Stimulated activated CD4-positive, alpha-beta T cell treated with anti-CD3 and anti-CD28 coated beads, Interleukin-1b, Interleukin-23, amount 100 ng/mL, for 48 hours (primary cell): ENCODE data around the gene IFT122.

Source experiments
- DNase-seq: peaks from one replicate; pipeline ENCODE4 v3.0.0-alpha.2; 2020

IFT122 gene

DNA sequence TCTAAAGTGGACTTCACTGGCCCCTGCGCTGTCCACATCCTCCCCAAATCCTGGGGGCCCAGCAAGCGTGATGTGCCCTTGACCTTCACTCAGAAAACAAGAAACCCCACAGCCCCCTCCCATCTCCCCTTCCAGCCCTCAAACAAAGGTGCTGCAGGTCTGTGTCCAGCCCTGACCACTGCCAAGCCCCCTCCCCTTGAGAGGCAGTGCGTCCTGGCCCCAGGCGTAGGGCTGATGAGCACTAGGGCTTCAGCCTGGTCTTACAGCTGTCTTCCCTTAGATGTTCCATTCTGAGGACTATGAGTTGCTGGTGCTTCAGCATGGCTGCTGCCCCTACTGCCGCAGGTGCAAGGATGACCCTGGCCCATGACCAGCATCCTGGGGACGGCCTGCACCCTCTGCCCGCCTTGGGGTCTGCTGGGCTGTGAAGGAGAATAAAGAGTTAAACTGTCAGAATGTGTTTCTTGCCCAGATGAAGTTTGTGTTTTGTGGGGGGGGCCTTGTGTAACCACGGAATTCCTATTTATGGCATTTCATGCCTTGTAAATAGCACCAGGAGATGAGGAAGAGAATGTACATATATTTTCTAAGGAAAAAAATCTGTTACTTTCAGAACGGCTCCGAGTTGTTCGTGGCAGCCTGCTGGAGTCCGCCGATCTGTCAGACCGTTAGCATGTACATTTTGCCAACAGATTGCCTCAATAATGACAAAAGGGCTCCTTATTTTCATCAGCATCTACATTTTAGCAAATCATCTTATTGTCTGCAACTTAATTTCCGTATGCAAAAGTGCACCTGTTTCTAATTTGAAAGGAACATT lies 80.1 kb downstream of the IFT122 start:
- no peak for DNase-seq

DNA sequence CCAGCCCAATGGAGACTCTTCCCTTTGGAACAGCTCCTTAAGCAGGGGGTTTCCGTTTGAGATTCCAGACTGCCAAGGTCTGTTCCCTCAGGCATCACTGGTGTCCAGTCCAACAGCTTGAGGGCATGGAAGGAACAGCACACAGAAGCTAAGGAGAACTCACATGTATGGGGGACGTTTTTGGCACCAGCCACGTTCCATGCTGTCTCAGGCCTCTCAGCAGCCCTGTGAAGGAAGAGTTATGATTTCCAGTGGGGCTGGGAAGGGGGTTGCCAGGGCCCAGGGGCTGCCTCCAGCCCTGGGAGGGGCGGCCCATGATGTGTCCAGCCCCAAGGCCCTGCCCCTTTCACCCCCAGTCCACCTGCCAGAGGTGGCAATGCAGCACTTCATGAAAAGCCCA lies 80.9 kb downstream of the IFT122 start:
- DNase-seq: no peak

DNA sequence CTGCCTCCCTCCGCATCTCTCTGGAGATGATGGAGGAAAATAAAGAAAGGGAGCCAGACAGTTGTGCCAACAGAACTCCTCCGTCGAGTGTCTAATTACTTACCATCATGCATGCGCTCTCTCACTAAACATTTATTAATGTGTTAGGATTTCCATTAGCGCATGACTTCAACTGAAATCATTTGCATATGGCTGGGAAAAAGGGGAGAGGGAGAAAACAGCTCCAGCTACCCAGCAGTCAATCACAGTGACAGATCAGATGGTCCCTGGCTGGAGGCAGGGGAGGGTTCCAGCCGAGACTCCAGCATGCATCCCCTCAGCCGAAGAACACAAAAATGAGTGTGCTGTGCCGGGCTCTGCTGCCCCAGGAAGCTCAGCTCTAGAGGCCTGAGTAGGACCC lies 81.6 kb downstream of the IFT122 start:
- no peak for DNase-seq

DNA sequence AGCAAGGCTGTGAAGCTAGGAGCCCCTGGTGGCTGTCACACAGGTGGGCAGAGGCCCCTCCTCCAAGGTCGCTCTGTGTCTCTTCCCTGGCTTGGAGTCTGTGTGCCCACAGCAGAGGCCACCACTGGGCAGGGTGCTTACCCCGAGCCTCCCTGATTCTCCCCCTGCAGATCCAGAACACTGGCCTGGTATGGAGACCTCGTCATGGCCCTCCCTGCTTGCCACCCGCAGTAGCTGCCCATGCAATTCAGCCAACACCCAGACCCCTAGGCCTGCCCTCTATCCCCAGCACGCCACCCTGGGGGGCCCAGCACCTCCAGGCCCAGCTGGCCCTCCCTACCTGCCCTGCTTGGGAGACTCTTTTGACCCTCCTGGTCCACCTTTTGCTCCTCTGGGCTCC lies 82.9 kb downstream of the IFT122 start:
- no peak for DNase-seq

DNA sequence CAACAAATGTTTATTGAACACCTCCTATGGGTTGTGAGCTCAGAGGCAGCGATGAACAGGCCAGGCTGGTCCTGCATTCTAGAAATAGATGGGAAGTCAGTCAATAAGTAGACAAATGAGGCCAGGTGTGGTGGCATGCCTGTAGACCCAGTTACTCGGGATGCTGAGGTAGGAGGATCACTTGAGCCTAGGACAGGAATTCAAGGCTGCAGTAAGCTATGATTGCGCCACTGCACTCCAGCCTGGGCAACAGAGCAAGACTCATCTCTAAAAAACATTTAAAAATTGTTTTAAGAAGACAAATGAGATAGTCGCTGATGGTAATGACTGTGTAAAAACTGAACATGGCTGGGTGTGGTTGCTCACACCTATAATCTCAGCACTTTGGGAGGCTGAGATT lies 84.1 kb downstream of the IFT122 start:
- DNase-seq: no peak

DNA sequence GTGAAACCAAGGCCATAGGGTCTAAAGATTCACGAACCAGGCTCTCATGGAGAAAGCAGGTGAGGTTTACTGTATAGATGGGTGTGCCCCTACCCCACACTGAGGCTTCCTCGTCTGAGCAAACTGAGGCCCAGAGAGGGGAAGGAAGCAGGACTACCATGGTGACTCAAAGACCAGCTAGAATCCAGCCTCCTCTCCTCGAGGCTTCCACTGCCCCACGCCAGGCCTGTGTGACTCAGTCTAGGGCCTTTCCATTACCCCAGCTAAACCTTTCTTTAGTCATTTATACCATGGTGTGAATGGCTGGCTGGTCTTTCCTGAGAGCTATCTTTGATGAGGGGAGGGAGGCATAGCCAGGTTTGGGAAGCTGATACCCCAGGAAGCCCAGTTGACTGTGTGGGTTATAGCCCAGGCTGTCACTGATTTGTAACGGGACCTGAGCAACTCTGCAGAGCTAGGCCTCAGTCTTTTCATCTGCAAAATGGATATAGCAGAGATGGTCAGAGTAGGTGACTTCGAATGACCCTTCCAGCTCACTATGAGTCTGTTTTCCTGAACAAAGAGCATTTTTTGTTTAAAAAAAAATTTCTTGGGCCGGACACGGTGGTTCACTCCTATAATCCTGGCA lies 85.4 kb downstream of the IFT122 start:
- DNase-seq: peak; percentile 16

DNA sequence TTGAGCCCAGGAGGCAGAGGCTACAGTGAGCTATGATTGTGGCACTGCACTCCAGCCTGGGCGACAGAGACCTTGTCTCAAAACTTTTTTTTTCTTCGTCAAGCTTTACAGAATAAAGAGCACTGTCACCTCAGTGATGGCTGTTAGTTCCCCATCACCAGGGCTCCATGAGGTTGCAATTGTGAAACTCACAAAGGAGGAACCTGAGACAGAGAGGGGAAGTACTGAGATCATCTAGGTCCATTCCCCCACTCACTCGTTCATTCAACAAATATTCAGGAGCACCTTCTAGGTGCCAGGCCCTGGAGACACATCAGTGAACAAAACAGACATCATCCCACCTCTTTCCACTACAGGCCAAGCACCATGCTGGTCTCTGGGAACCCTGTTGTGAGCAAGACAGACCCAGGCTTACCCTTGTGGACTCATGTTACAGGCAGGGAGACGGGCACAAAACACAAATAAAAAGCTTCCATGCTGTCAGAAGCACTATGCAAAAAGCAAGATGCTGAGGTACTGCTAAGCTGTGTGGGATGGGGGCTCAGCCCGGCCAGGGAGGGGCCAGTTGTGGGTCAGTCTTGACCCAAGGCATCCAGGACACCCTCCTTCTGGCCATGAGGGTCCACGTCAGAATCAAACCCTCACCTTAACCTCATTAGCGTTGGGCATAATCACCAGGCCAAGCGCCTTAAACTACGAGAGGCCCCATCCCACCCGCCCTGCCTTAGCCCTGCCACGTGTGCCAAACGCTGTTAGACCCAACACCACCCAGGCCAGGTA lies 86.3 kb downstream of the IFT122 start:
- DNase-seq: no peak

DNA sequence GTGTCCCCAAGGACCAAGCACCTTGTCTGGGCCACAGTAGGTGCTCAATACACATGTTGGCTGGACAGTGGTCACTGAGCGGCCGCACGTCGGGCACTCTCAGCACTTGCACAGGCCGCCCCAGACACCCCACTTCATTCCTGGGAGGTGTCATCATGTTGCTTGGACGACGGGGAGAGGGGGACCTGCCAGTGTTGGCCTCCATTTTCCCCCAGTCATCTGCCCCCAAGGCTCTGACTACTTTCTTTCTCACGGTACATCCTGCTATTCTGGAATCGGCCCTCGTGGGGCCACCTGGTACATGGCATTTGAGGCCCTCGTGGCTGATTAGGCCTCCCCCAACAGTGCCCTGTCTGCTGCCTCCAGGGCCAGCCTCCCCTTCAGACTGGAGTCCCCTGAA lies 87.2 kb downstream of the IFT122 start:
- DNase-seq: no peak

DNA sequence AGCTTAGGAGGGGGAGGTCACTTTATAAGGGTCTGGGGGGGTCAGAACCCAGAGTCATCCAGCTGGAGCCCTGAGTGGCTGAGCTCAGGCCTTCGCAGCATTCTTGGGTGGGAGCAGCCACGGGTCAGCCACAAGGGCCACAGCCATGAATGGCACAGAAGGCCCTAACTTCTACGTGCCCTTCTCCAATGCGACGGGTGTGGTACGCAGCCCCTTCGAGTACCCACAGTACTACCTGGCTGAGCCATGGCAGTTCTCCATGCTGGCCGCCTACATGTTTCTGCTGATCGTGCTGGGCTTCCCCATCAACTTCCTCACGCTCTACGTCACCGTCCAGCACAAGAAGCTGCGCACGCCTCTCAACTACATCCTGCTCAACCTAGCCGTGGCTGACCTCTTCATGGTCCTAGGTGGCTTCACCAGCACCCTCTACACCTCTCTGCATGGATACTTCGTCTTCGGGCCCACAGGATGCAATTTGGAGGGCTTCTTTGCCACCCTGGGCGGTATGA lies 88.6 kb downstream of the IFT122 start, which contains the start of gene RHO:
Gene RHO, plus strand, starts transcription at position 51 of the 512 bp plus-strand sequence. Its CDS starts 95 bp downstream, at position 146.
- DNase-seq: no peak

DNA sequence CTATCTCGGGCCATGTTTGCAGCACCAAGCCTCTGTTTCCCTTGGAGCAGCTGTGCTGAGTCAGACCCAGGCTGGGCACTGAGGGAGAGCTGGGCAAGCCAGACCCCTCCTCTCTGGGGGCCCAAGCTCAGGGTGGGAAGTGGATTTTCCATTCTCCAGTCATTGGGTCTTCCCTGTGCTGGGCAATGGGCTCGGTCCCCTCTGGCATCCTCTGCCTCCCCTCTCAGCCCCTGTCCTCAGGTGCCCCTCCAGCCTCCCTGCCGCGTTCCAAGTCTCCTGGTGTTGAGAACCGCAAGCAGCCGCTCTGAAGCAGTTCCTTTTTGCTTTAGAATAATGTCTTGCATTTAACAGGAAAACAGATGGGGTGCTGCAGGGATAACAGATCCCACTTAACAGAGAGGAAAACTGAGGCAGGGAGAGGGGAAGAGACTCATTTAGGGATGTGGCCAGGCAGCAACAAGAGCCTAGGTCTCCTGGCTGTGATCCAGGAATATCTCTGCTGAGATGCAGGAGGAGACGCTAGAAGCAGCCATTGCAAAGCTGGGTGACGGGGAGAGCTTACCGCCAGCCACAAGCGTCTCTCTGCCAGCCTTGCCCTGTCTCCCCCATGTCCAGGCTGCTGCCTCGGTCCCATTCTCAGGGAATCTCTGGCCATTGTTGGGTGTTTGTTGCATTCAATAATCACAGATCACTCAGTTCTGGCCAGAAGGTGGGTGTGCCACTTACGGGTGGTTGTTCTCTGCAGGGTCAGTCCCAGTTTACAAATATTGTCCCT lies 89.6 kb downstream of the IFT122 start:
- DNase-seq: no peak

DNA sequence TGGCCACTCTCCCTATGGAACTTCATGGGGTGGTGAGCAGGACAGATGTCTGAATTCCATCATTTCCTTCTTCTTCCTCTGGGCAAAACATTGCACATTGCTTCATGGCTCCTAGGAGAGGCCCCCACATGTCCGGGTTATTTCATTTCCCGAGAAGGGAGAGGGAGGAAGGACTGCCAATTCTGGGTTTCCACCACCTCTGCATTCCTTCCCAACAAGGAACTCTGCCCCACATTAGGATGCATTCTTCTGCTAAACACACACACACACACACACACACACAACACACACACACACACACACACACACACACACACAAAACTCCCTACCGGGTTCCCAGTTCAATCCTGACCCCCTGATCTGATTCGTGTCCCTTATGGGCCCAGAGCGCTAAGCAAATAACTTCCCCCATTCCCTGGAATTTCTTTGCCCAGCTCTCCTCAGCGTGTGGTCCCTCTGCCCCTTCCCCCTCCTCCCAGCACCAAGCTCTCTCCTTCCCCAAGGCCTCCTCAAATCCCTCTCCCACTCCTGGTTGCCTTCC lies 90.3 kb downstream of the IFT122 start:
- no peak for DNase-seq

DNA sequence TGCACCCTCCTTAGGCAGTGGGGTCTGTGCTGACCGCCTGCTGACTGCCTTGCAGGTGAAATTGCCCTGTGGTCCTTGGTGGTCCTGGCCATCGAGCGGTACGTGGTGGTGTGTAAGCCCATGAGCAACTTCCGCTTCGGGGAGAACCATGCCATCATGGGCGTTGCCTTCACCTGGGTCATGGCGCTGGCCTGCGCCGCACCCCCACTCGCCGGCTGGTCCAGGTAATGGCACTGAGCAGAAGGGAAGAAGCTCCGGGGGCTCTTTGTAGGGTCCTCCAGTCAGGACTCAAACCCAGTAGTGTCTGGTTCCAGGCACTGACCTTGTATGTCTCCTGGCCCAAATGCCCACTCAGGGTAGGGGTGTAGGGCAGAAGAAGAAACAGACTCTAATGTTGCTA lies 90.8 kb downstream of the IFT122 start:
- no peak for DNase-seq

DNA sequence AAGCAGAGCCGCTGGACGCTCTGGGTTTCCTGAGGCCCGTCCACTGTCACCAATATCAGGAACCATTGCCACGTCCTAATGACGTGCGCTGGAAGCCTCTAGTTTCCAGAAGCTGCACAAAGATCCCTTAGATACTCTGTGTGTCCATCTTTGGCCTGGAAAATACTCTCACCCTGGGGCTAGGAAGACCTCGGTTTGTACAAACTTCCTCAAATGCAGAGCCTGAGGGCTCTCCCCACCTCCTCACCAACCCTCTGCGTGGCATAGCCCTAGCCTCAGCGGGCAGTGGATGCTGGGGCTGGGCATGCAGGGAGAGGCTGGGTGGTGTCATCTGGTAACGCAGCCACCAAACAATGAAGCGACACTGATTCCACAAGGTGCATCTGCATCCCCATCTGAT lies 91.7 kb downstream of the IFT122 start:
- no peak for DNase-seq

DNA sequence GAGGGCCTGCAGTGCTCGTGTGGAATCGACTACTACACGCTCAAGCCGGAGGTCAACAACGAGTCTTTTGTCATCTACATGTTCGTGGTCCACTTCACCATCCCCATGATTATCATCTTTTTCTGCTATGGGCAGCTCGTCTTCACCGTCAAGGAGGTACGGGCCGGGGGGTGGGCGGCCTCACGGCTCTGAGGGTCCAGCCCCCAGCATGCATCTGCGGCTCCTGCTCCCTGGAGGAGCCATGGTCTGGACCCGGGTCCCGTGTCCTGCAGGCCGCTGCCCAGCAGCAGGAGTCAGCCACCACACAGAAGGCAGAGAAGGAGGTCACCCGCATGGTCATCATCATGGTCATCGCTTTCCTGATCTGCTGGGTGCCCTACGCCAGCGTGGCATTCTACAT lies 92.2 kb downstream of the IFT122 start:
- no peak for DNase-seq

DNA sequence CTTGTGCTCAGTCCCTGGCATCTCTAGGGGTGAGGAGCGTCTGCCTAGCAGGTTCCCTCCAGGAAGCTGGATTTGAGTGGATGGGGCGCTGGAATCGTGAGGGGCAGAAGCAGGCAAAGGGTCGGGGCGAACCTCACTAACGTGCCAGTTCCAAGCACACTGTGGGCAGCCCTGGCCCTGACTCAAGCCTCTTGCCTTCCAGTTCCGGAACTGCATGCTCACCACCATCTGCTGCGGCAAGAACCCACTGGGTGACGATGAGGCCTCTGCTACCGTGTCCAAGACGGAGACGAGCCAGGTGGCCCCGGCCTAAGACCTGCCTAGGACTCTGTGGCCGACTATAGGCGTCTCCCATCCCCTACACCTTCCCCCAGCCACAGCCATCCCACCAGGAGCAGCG lies 93.4 kb downstream of the IFT122 start:
- no peak for DNase-seq

DNA sequence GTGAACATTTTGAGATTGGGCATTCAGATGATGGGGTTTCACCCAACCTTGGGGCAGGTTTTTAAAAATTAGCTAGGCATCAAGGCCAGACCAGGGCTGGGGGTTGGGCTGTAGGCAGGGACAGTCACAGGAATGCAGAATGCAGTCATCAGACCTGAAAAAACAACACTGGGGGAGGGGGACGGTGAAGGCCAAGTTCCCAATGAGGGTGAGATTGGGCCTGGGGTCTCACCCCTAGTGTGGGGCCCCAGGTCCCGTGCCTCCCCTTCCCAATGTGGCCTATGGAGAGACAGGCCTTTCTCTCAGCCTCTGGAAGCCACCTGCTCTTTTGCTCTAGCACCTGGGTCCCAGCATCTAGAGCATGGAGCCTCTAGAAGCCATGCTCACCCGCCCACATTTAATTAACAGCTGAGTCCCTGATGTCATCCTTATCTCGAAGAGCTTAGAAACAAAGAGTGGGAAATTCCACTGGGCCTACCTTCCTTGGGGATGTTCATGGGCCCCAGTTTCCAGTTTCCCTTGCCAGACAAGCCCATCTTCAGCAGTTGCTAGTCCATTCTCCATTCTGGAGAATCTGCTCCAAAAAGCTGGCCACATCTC lies 94.5 kb downstream of the IFT122 start:
- no peak for DNase-seq

DNA sequence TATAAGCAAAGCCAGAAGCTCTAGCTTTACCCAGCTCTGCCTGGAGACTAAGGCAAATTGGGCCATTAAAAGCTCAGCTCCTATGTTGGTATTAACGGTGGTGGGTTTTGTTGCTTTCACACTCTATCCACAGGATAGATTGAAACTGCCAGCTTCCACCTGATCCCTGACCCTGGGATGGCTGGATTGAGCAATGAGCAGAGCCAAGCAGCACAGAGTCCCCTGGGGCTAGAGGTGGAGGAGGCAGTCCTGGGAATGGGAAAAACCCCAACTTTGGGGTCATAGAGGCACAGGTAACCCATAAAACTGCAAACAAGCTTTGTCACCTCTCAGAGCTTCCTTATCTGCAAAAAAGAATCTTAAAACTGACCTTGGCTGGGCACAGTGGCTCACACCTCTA lies 95.1 kb downstream of the IFT122 start:
- no peak for DNase-seq

DNA sequence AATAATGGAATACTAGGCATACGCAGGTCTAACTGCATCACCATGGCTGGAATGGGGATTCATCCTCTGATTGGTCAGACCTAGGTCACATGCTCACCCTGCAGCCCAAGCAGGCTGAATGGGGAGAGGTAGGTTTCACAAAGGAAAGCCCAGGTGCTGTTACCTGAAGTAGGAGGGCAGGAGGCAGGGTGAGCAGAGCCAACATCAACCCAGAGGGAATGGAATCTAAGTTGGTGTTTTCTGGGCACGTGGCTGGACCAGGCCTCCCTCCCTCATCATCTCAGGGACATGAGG lies 96.3 kb downstream of the IFT122 start:
- no peak for DNase-seq

DNA sequence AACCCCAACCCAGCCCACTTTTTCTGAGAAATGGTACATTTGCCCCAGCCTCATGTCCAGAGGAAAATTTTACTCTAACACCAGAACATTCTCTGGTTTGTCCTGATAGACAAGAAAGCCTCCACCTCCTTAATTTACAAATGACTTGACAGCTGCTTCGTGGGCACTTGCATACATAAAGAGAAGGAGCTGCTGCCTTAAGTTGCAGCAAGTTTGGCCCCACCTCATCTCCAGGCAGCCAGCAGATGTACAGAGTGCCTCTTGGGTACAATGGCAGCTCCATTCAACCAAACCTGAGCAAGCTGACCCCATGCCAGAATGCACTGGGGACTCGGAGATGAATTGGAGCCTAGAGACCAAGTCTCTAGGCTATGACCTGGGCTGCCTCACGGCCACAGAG lies 96.8 kb downstream of the IFT122 start:
- no peak for DNase-seq

DNA sequence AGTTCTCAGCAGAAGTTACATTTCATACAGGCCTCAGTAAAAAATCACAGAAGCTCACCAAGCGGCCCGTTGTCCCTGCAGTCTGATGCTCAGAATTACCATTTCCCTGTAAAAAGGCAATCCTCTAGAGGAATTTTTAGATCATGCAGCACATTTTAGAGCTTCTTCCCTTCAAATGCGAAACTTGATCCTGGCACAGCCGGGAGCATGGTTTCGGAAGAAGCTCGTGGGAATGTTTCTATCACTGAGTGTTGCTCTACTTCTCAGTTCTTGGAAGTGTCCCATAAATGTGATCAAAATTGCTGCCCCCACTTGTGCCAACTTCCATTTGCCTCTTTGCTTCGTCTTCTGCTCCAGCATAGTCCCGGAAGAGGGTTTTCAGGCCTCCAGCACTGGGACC lies 99.2 kb downstream of the IFT122 start:
- DNase-seq: no peak

DNA sequence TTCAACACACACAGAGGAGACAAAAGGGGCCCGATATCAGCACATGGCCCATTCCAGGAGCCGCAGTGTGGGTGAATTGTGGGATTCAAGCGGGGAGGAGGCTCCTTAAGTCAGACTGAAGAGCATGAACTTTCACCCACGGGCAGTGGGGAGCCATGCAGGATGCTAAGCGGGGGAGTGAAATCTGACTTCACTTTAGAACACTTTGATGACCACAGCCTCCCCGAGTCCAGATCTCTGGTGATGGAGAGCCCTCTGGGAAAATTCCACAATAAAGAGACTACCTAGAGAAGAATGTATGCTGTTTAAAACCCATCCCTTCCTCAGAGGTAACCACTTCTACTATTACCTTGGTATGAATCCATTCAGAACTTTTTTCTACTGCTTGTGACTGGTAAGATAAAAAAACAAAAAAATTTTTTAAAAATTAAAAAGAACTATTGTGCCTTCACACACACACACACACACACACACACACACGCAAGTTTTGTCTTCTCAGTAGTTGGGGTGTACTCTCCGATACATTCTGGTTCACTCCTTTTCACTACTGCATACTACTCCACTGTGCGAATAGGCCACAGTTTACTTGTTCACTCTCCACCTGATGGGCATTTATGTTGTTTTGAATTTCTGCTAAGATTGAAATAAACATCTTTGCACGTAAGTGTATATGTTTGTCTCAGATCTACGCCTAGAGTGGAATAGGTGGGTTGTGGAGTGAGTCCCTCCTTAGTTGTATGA lies 100.9 kb downstream of the IFT122 start:
- DNase-seq: no peak

DNA sequence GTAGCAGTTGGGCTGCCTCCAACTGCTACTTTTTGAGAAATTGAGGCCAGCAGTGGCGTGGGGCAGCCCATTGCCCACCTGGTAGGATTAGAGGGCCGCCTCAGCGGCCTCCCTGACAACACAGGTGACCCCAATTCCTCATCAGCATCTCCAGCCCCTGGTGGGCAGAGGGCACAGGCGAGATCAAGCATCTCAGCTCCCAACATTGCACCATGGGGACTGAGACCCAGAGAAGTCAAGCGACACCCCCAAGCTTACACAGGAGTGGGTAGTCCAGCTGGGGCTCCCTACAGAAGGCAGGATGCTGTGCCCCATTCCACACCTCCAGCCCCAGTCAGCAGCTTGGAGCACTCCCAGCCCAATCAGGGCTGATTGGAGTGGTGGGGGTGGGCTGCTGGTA lies 102.7 kb downstream of the IFT122 start:
- DNase-seq: no peak
